Ascending aorta (tissue), 2 donors: Measurements from ENCODE around the gene PGC. TPM values are rescaled to one million over a fixed set of nuclear protein-coding genes. Genes with fewer than 3 reads are reported as not detected.

ENCODE experiments used
- DNase-seq, 2 donors: peaks; one replicate each; pipeline ENCODE4 v3.0.0-alpha.2; 2019; ENCODE audit warnings: low spot score in 2 of 2
- H3K27ac ChIP-seq, 2 donors: fragments of 200-600 bp; sonication (generic); one replicate each; pipeline ENCODE4 v1.5.1; 2016 to 2017; ENCODE audit warnings: mild to moderate bottlenecking in 1 of 2
- H3K27me3 ChIP-seq: fragments of 200-600 bp; sonication (generic); one replicate; pipeline ENCODE4 v1.5.1; 2017
- H3K36me3 ChIP-seq, 2 donors: fragments of 200-600 bp; sonication (generic); one replicate each; pipeline ENCODE4 v1.5.1; 2016
- H3K4me1 ChIP-seq, 2 donors: fragments of 200-600 bp; sonication (generic); one replicate each; pipeline ENCODE4 v1.5.1; 2016 to 2017; ENCODE audit warnings: mild to moderate bottlenecking in 1 of 2
- H3K4me3 ChIP-seq, 2 donors: fragments of 200-600 bp; sonication (generic); one replicate each; pipeline ENCODE4 v1.5.1; 2016 to 2017; ENCODE audit warnings: mild to moderate bottlenecking in 1 of 2
- H3K9me3 ChIP-seq, 2 donors: fragments of 200-600 bp; sonication (generic); one replicate each; pipeline ENCODE4 v1.5.1; 2016
- CTCF ChIP-seq, 3 experiments: fragments of 200-600 bp in 2 of 3; fragments of 450-650 bp in 1 of 3; sonication (generic) in 2 of 3; IDR thresholded peaks; one replicate each; pipeline ENCODE4 v1.5.1; 2016 to 2019; ENCODE audit warnings: antibody characterized with exemption in 3 of 3, mild to moderate bottlenecking in 1 of 3, moderate library complexity in 1 of 3
- intact Hi-C: fragments of 100-400 bp; cut with DNase I; formaldehyde crosslinking; loops from one replicate; pipeline ENCODE4 v1.15.1; 2023
- total RNA-seq: library from RNA; depleted of rRNA; stranded (reverse); fragments of >200 nt; gene quantifications from one replicate; pipeline ENCODE4 v1.1.0, GENCODE V29; 2016

Gene PGC
- total RNA-seq, 1 donor from 2014 or later, result 0.53 TPM

GRCh38 chr6:41779788-41780550 lies 32.8 kb upstream of the PGC start, which contains the start of gene FRS3:
Gene FRS3 (minus strand): TSS chr6:41779900. CDS start chr6:41776987, 2,913 bp downstream.
- H3K4me1 ChIP-seq, result peaks cover 6 to 14% of the 10 kb centered on the region in 2 donors
- intact Hi-C loops, result loop anchor here (1.0 to 10.0 kb wide), 5 partner anchors 45 to 1845 kb away; partner anchors contain the start of genes GTPBP2, TFEB, UBR2 and USP49
- TF ChIP-seq CTCF (IDR thresholded peaks at IDR 0.05), result peak; percentile 92 to 97 (median 93)

DNA sequence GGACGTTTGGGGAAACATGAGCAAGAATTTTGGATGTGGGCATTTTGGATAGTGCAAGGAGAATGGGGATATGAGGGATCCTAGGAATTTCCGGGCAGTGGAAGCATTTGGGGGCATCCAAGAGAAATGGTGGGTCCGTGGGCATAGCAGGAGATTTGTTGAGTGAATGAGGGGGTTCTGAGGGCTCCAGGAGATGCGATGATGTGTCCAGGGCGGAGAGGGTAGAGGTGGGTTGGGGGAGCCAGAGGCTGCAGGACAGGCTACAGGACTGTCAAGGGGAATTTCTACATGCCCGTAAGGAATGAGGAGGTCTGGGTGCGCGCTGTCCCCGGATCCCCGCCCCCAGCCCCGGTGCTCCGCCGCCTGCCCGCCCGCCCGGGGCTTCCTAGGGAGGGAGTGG lies 32.1 kb upstream of the PGC start:
- peaks cover 12 to 22% of the 10 kb centered on the region in 2 donors for H3K36me3 ChIP-seq
- TF ChIP-seq CTCF (IDR thresholded peaks at IDR 0.05), result no peak
- intact Hi-C loops, result loop anchor here (2.0 kb wide), 1 partner anchor 45 kb away; the partner anchor contains the start of gene TFEB
- H3K4me3 ChIP-seq, result peak overlapping the region; percentile 71 to 95
- no peaks in the 10 kb centered on the region for H3K9me3 ChIP-seq
- H3K27ac ChIP-seq, result peak overlapping the region; percentile 18 to 51
- DNase-seq, result no peak
- H3K4me1 ChIP-seq, result peaks cover 6 to 14% of the 10 kb centered on the region in 2 donors
- no peaks in the 10 kb centered on the region for H3K27me3 ChIP-seq

More at GRCh38 chr6:41779788-41780550, 32.8 kb upstream of the PGC start, which contains the start of gene FRS3:
- H3K4me3 ChIP-seq, result peak within 1 kb of the TSS; percentile 71 to 95
- peak; percentile 88 to 98 for DNase-seq
- no peaks in the 10 kb centered on the region for H3K27me3 ChIP-seq
- H3K27ac ChIP-seq, result peak within 1 kb of the TSS; percentile 72 to 88
- no peaks in the 10 kb centered on the region for H3K9me3 ChIP-seq
- H3K36me3 ChIP-seq, result peaks cover 6 to 15% of the 10 kb centered on the region in 2 donors

- Histone ChIP-seq H3K27ac (no peak overlapping the region), H3K36me3 (peaks cover 17 to 26% of the 10 kb centered on the region in 2 donors), H3K9me3 (no peaks in the 10 kb centered on the region), H3K27me3 (no peaks in the 10 kb centered on the region), H3K4me1 (peaks cover 6 to 14% of the 10 kb centered on the region in 2 donors), H3K4me3 (peak overlapping the region; percentile 71 to 95)
- intact Hi-C loops, result loop anchor here (2.0 kb wide), 1 partner anchor 44 kb away; the partner anchor contains the start of gene TFEB
- no peak for DNase-seq
- no peak for TF ChIP-seq CTCF (IDR thresholded peaks at IDR 0.05)
Observed at GRCh38 chr6:41778895-41779294, 31.7 kb upstream of the PGC start.

DNA sequence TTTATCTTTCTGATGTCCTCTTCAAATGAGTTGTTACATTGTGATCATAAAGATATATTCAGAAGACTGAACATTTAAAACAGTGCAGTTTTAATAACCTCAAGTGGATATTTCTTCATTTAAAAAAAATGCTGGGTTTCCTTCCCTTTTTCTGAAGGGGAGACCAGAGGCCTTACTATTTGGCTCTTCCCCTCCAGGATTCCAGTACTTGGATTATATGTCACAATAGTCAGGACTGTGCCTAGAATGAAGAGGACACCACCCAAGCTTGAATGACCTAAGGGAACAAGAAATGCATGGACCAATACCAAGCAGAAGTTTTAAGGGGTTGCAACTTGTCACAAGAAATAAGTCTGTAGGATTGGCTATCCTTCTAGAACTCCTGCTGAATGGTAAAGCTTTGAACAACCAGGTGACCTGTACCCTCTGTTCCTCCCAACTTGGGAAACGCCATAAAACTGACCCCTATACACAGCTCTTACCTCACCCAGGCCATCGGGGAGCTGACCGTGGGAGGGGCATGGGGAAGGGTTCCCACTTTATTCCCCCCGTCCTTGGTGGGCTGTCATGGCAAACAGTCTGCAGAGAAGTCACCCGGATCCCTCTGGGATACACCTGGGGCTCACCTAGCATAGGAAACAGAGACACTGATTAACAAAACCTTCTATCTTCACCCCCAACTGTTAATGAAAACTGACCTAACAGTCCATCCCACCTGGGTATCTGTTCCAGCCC lies 30.5 kb upstream of the PGC start:
- intact Hi-C loops, result loop anchor here (2.0 kb wide), 1 partner anchor 43 kb away; the partner anchor contains the start of gene TFEB
- H3K36me3 ChIP-seq, result peaks cover 29 to 36% of the 10 kb centered on the region in 2 donors
- TF ChIP-seq CTCF (IDR thresholded peaks at IDR 0.05), result no peak

GRCh38 chr6:41775293-41775882 lies 28.2 kb upstream of the PGC start:
- Histone ChIP-seq H3K36me3 (peaks cover 47 to 60% of the 10 kb centered on the region in 2 donors), H3K27ac (no peak overlapping the region), H3K9me3 (no peaks in the 10 kb centered on the region), H3K27me3 (no peaks in the 10 kb centered on the region), H3K4me3 (no peak overlapping the region), H3K4me1 (peaks cover 0 to 10% of the 10 kb centered on the region in 2 donors)
- intact Hi-C loops, result no loop called here
- no peak for TF ChIP-seq CTCF (IDR thresholded peaks at IDR 0.05)
- no peak for DNase-seq

More for the DNA sequence above, 30.5 kb upstream of the PGC start:
- DNase-seq, result no peak
- H3K27me3 ChIP-seq, result no peaks in the 10 kb centered on the region
- H3K27ac ChIP-seq, result no peak overlapping the region
- peaks cover 6 to 14% of the 10 kb centered on the region in 2 donors for H3K4me1 ChIP-seq
- H3K4me3 ChIP-seq, result no peak overlapping the region
- H3K9me3 ChIP-seq, result no peaks in the 10 kb centered on the region
